GM18499 (cell line): ENCODE results near the gene PIGH.

Experiments used
- ATAC-seq: cut with Tn5 transposase; IDR thresholded peaks from one replicate; pipeline ENCODE4 v1.9.1; 2021; ENCODE audit warnings: moderate number of reproducible peaks; ENCODE audit not compliant: insufficient read depth, unreplicated experiment

PIGH gene

DNA sequence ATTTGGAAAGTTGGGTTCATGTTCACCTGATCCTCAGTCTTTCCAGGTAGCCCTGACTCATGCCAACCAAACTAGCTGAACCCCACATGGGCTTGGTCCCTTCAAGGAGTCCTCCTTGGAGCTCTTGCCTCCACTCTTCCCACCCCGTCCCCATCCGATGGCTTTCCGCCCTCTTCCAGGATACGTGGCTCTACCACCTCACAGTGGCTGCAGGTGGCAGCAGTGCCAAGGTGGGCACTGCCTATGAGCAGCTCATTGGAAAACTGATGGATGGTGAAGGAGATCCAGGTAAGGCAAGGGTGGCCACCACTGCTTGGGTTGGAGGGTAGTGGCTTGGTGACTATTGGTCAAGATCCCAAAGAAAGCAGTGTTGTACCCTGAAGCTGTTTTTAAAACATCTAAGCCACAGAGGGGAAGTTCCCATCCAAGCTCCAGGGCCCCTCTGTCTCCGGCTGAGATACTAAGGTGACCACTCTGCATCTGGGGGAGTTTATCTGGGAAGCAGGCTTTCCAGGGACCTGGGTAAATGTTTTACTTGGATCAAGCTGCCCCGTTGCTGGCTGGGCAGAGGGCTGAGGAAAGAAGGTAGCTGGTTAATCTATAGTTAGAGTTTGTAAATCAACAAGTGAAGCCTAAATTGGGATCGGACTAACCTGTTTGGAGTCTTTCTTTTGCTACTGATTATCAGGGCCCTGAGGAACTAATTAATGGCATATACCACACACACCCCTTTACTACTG is 23.7 kb downstream of the PIGH start:
- ATAC-seq: no peak

DNA sequence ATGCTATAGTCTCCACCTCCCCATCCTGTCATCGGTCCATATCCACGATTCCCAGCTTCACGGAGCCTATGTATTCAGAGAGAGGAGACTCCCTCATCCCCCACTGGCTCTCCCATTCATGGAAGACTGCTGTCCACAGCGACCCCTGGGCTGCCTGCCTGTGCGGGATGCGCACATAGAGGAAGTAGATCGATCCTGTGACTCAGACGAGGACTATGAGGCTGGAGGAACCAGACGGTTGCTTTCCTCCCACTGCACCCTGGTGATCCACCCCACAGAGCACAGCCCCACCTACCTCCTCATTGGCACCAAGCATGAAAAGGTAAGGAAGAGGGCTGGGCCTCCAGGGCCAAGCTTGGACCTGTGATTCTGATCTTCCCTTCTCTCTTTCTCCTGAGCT is 24.4 kb downstream of the PIGH start:
- no peak for ATAC-seq

DNA sequence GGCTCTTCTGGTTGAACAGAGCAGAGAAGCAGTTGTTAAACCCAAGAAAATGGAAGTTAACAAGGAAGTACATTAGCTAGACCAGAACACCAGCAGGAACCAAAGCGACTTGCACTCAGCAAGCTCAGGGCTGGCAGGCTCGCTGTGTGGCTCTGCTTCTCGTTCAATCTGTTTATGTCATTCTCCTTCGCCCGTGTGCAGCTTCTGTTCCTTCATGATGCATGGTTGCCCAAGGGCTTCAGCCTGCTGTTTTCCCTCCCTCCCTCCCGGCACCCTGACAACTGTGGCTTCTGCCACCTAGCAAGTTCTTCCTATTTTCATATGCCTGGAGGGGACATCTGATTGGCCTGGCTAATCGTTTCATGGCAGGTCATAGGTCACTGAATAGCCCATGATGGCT is 25.3 kb downstream of the PIGH start:
- ATAC-seq: no peak

DNA sequence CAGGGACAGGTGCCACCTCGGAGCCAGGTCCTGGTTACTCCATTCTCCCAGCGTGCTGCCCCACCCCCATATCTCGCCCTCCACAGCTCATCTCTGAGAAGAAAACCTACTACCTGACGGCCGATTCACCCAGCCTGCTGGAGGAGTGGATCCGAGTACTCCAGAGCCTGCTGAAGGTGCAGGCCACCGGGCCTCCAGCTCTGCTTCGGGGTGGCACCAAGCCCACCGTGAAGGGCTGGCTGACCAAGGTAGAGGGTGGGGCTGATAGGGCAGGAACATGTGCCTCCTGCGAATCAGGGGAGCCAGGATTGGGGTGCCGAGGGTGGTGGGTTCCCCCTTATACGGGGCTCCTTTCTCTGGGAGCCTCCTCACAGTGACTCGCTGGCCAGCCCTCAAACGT is 25.9 kb downstream of the PIGH start:
- ATAC-seq: no peak

DNA sequence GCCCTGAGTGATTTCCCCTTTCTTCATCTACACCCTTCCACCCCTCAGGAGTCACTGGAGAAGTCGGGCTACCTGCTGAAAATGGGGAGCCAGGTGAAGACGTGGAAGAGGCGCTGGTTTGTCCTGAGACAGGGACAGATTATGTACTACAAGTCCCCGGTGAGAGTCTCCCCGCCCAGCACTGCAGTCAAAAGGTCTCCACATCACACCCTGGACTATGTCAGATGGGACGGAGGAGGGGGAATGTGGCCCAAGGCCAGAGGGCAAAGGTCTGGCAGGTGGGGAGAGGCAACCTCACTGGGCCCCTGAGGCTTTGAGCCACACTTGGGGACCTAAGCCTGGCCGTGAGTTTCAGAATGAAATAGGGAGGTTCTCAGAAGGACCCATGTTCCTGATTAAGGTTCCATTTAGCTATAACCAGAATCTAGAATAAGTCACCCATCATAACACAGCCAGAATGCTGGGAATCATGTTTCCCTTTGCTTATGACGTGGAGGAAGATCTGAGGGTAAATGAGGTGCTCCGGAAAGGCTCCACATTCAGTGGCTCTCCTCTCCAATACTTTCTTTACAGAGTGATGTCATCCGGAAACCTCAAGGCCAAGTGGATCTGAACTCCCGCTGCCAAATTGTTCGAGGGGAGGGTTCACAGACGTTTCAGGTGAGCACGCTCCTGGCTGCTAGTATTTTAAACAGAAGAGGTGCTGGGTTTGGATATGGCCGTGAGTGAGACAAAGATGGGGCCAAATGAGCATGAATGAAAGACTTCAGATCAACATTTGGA is 26.6 kb downstream of the PIGH start:
- ATAC-seq: no peak

DNA sequence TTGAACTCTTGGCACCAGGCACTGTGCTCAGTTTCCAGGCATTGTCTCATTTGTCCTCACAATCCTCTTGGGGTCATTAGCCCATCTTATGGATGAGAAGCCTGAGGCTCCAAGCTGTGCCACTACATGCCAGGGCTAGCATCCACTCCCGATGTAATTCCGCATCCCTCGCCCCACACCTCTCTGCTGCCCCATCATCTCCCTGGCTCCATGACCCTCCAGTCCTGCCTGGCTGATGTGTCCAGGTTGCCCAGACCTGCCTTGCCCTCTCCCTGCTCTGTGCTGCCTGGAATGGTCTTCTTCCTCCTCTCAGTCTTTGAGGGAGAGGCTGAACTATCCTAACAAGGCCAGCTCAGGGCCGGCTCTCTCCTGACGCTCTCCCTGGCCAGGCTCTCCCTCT is 27.5 kb downstream of the PIGH start:
- no peak for ATAC-seq

DNA sequence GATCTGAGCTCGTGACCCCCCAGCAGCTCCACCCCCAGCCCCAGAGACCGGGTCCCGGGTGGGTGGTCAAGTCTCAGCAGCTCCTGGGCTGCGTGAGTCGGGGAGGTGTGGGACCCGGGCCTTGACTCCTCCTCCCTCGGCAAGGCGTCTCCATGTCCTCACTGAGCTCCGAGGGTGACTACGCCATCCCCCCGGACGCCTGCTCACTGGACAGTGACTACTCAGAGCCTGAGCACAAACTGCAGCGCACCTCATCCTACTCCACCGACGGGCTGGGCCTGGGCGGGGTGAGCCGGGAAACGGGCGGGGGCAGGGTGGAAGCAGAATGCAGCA is 28.1 kb downstream of the PIGH start:
- no peak for ATAC-seq

DNA sequence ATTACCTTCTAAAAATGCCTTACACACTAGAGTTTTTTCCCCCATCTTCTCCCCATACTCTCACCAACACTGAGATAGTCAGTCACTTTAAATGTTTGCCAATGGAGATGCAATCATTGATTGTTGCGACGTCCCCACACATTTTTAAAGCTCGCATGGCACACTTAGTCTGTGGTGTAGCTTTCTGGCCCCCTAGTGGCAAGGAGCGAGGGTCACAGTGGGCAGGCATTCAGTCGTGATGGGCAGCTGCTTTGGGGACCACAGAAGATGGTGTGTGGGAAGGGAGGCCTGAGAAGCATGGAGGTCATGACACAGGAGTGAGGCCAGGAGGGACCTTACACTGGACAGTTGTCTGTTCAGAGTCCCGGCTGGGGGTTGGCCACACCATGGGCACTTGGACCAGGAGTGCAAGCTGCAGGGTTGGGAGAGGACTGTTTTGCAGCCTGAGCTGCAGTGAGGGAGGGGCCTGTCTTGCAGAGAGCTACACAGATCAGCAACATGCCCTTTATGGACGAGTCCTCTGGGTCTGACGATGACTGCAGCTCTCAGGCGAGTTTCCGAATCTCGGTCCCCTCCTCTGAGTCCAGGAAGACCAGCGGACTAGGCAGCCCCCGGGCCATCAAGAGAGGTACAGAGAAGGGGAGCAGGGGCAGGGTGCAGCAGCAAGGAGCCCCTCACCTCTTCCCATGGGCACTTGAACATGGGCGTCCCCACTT is 28.6 kb downstream of the PIGH start:
- ATAC-seq: no peak

DNA sequence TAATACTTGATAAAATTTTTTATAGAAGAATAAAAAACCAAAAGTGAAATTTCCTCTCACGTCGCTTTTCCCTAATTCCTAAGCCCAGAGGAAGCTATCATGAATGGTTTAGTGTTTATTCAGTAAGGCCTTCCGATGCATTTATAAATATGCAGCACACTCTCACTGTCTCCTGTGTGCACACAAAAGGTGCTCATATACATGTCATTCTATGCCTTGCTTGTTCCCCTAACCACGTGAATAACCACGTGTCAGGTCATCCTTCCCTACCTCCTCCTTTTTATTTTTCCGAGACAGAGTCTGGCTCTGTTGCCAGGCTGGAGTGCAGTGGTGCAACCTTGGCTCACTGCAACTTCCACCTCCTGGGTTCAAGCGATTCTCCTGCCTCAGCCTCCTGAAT is 29.6 kb downstream of the PIGH start:
- no peak for ATAC-seq

DNA sequence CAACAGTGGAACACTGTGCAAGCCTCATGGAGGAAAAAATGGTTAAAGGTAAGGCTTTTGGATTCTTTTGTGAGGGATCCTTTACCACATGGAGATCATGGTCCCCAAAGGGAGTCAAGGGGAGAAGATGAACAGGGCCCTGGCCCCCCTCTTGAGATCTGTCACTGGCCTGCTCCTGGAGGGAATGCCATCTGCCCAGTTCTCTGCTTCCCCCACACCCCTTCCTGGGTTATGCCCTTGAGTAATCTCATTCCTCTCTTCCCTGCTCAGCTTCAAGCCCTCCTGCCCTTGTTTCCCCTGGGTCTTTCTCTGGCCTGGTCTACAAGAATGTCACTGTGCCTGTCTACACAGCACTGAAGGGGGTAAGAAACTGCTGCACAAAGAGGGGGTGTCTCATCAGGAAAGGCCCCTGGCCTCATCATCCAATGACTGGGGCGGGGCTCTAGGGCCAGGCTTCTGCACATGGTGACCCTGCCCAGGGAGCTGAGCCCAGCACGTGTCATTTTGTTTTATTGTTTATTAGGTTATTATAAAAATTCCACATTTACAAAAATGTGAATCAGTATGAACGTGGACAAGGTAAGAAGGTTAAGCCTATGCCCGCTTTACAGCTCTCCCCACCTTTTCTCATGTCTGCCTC is 30.3 kb downstream of the PIGH start:
- ATAC-seq: no peak

DNA sequence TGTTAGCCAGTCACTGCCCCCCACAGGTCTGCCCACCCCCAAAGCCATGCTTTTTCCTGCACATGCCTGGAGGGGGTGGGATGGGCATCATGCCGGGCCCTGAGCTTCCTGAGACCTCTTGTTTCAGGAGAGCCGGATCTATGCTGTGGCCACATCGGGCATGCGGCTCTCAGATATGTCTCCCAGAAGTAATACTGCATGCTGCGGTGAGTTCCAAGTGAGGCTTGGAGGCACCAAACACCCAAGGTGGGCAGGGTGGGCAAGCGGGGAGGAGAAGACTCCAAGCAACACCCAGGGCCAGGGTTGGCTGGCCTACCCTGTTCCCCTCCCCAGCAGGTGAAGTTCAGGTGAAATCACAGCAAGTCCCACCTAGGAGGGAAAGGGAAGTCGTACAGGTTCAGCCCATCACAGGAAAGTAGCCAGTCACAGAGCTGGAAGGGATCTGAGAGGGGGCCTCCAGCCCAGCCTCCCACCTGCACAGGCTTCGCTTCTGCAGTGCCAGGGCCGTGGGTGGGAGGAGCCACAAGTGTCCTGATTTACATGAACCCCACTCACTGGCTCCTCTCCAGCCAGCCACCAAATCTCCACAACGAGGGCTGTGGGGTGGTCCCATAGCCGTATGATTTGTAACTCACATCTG is 30.9 kb downstream of the PIGH start:
- ATAC-seq: no peak

DNA sequence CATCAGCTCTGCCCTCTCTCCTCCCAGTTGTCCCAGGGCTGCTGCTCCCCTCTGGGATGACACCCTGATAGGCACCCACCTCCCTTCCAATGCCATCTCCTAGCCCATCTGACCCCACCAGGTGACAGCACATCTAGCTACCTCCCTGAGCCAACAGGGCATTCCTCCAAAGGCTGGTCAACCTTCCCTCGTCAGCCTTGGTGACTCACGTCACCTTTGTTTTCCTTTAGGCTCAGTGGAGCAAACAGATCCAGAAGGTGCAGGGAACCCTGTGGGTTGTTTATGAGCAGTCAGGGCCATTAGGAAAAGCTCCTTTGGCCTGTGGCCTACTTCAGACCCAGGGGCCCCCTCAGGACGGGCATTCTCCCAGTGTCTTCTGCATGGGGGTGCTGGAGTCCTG is 32.4 kb downstream of the PIGH start:
- no peak for ATAC-seq

DNA sequence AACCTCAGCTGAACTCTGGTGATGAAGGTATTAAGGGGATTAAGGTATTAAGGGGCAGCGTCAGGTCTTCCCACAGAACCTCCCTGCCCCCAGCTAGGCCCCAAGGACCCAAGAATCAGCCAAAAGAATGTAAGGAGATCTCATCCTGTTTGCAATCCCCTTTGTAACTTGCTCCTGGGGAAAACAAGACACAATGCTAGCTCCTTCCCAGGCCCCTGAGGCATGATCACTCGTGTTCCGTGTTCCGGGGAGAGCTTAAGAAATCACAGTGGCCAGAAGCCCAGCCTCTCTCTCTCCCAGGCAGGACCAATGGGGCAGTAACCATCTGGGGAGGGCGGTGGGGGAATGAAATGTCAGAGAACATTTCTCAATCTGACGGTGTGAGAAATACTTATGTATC is 33.2 kb downstream of the PIGH start:
- ATAC-seq: no peak

DNA sequence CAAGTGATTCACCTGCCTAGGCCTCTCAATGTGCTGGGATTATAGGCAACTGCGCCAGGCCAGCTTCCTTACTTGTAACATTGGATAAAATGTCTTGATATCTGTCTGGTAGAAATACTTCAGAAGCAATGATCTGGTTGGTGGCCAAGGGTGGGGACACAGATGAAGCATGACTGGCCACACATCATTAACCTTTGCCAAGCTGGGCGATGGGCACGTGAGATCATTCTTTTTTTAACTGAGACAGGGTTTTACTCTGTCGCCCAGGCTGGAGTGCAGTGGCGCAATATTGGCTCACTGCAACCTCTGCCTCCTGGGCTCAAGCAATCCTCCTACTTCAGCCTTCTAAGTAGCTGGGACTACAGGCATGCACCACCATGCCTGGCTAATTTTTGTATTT is 35.8 kb downstream of the PIGH start:
- ATAC-seq: no peak

DNA sequence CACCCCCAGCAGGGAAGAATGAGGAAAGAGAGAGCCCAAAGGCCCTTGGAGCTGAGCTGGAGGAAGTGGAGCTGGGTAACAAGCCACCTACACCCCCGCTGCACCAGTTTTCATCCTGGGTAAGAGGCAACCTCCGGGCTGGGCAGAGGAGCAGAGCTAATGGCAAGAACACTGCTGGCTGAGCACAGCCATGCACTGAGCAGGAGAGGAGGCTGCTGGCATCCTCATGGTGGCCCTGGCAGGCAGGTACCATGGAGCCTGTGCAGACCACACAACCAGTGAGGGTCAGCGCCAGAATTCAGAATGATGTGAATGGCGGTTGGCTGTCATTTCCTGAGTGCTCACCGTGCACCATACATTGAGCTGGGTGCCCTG is 37.3 kb downstream of the PIGH start:
- ATAC-seq: no peak

DNA sequence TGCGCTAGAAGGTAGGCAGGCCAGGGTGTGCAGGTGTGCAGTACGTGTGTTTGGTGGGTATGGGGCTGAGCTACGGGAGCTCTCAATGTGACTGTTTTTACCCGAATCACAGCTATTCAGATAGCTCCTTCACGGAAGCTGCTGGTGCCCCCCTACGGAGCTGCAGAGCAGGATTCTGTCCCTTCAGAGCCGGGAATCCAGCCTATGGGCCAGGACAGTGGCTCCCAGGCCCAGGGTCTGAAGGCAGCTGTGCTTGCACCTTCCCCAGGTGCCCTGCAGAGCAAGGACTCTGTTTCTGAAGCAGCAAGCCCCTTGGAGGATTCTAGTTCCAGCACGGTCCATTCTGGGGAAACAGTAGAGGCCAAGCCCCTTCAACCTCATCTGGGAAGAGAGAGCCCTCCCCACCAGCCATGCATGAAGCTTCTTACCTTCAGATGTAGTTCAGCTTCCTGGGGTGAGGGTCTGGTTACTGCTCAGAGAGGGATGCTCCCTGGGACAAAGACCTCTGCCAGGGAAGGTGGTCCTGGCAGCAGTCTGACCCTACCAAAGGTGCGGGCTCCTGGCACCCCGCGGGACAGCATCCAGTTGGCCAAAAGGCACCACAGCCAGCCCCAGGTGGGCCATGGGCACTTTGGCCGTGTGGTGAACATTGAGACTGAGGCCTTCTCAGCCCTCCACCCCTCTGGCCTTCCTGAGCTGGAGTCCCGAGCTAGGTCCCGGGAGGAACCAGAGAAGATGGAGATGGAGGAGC is 37.9 kb downstream of the PIGH start:
- no peak for ATAC-seq

DNA sequence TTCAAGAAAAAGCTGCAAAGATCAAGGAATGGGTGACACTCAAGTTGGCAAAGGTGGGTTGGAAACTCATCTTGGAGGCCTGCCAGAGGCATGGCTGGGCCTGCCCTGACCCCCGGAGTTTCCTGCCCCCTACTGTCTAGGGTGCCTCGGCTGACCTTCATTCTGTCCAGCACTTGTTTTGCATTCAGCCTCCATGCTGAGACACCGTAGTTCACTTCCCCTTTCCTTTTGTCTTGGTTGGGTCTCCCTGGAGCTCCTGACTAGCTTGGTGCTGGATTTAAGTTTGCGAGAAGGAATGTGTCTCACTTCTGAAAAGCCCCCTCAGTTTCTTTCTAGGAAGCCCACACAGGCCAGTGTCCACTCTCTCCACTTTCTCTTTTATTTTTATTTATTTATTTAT is 40.4 kb downstream of the PIGH start:
- no peak for ATAC-seq

DNA sequence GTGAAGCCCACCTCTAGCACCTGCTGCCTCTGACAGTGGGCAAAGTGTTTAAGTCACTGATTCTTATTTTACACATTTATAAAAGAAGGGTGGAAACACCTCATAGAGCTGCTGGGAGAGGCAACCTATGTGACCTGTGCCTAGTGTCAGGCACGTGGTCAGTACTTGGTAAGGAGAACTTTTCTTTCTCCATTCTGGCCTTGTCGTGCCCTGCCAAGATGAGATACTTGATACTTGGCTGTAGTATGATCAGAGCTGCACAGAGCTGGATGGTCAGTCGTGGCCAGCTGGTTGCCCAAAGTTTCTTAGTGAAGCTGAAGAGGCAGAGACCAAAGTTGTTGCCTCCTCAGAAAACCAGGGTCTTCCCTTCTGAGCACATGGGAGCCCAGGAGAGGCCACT is 42.4 kb downstream of the PIGH start:
- ATAC-seq: no peak

DNA sequence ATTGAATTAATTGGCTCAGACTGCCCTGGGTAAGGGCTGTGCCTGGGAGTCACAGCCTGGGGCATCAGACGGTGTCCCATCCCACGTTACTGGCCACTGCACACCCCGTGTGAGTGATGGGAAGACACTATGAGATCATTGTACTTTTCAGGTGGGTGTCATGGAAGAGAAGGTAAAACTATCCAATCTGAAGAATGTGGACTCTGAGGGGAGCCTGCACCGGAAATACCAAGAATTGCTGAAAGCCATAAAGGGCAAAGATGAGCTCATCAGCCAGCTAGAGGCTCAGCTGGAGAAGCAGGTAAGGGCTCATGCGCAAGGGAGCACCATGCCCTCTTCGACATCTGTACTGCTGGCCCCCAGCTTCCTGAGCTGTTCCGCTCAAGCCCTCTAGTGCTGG is 43.0 kb downstream of the PIGH start:
- no peak for ATAC-seq

DNA sequence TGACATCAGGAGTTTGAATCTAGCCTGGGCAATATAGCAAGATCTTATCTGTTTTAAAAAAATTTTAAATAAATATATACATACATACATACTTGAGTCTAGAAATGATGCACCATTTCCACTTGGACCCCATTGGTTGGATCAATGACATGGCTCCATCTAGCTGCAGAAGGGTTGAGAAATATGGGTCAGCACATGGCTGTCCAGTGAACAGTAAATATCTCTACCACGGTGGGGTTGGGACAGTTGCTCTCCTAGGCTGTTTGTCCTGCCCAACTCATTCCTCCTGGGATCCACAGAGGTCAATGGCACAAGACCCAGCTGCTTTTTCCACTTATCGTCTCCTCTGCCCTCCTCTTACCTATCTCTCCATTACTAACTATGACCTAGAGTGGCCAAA is 43.4 kb downstream of the PIGH start:
- ATAC-seq: no peak
